Osteoblast (primary cell): ENCODE results near the gene UMODL1. TPM values are rescaled to one million over a fixed set of nuclear protein-coding genes. Genes with fewer than 3 reads are reported as not detected.

ENCODE experiments used
- DNase-seq: peaks from one replicate; pipeline ENCODE4 v3.0.0; 2011; ENCODE audit warnings: low spot score, mixed read lengths; ENCODE audit not compliant: insufficient read length; ENCODE audit errors: missing footprints
- H2AFZ ChIP-seq: 2 replicates; pipeline ENCODE4 v1.6.0; 2011; ENCODE audit warnings: mild to moderate bottlenecking, low read length
- H3K27ac ChIP-seq: 2 replicates; pipeline ENCODE4 v1.5.1; 2011; ENCODE audit warnings: mild to moderate bottlenecking, low read depth, low read length, moderate library complexity
- H3K27me3 ChIP-seq: 2 replicates; pipeline ENCODE4 v1.6.0; 2012; ENCODE audit warnings: mild to moderate bottlenecking, control low read depth, inconsistent platforms, low read length, moderate library complexity; ENCODE audit not compliant: insufficient read depth
- H3K36me3 ChIP-seq: 2 replicates; pipeline ENCODE4 v1.5.1; 2011; ENCODE audit warnings: mild to moderate bottlenecking, low read length, control low read depth, moderate library complexity; ENCODE audit not compliant: insufficient read depth
- H3K4me1 ChIP-seq: 2 replicates; pipeline ENCODE4 v1.5.1; 2011; ENCODE audit warnings: mild to moderate bottlenecking, low read length, control low read depth, moderate library complexity; ENCODE audit not compliant: insufficient read depth
- H3K4me2 ChIP-seq: 2 replicates; pipeline ENCODE4 v1.6.0; 2011; ENCODE audit warnings: mild to moderate bottlenecking, low read length; ENCODE audit not compliant: insufficient read depth
- H3K4me3 ChIP-seq: fragments of 200-600 bp; sonication (generic); 3 replicates; pipeline ENCODE4 v1.5.1; 2012; ENCODE audit warnings: mild to moderate bottlenecking, low read length, inconsistent platforms; ENCODE audit not compliant: insufficient read depth
- H3K79me2 ChIP-seq: 2 replicates; pipeline ENCODE4 v1.6.0; 2012; ENCODE audit warnings: mild to moderate bottlenecking, low read length, control low read depth, inconsistent platforms; ENCODE audit not compliant: insufficient read depth
- H3K9me3 ChIP-seq: 2 replicates; pipeline ENCODE4 v1.5.1; 2011; ENCODE audit warnings: low read depth, low read length, control low read depth
- H4K20me1 ChIP-seq: 2 replicates; pipeline ENCODE4 v1.6.0; 2012; ENCODE audit warnings: mild to moderate bottlenecking, low read length, control low read depth; ENCODE audit not compliant: insufficient read depth
- CTCF ChIP-seq: IDR thresholded peaks from 2 replicates; pipeline ENCODE4 v1.5.1; 2011; ENCODE audit warnings: mild to moderate bottlenecking, low read depth, low read length, moderate library complexity; ENCODE audit errors: extremely low read depth
- total RNA-seq: library from RNA; depleted of rRNA; stranded (reverse); fragments of >200 nt; gene quantifications from 2 replicates; pipeline ENCODE4 v1.2.3, GENCODE V29; 2012

Gene UMODL1
- total RNA-seq, 1 donor: not detected

- Histone ChIP-seq H3K27ac (no peak overlapping the region), H3K79me2 (no peaks in the 10 kb centered on the region), H3K4me2 (no peak overlapping the region), H3K4me3 (no peak overlapping the region), H3K27me3 (no peaks in the 10 kb centered on the region), H2AFZ (no peak overlapping the region), H3K36me3 (no peaks in the 10 kb centered on the region), H3K9me3 (no peaks in the 10 kb centered on the region), H4K20me1 (no peaks in the 10 kb centered on the region), H3K4me1 (no peaks in the 10 kb centered on the region)
- no peak for DNase-seq
- no peak for TF ChIP-seq CTCF
These were observed 100.3 kb downstream of the UMODL1 start for GRCh38 chr21:42171091-42172053.

GRCh38 chr21:42172596-42173483 lies 101.7 kb downstream of the UMODL1 start:
- no peak overlapping the region for H3K4me2 ChIP-seq
- no peaks in the 10 kb centered on the region for H3K36me3 ChIP-seq
- peaks cover 2% of the 10 kb centered on the region for H3K27me3 ChIP-seq
- H3K9me3 ChIP-seq: no peaks in the 10 kb centered on the region
- TF ChIP-seq CTCF: no peak
- DNase-seq: no peak
- no peaks in the 10 kb centered on the region for H4K20me1 ChIP-seq
- no peaks in the 10 kb centered on the region for H3K79me2 ChIP-seq
- H3K4me1 ChIP-seq: no peaks in the 10 kb centered on the region
- no peak overlapping the region for H3K4me3 ChIP-seq
- no peak overlapping the region for H2AFZ ChIP-seq
- H3K27ac ChIP-seq: no peak overlapping the region

- H3K4me1 ChIP-seq: no peaks in the 10 kb centered on the region
- H3K9me3 ChIP-seq: no peaks in the 10 kb centered on the region
- no peaks in the 10 kb centered on the region for H3K79me2 ChIP-seq
- H3K4me3 ChIP-seq: no peak overlapping the region
- no peak overlapping the region for H3K27ac ChIP-seq
- H2AFZ ChIP-seq: no peak overlapping the region
- peaks cover 2% of the 10 kb centered on the region for H3K27me3 ChIP-seq
- no peak overlapping the region for H3K4me2 ChIP-seq
- H4K20me1 ChIP-seq: no peaks in the 10 kb centered on the region
- TF ChIP-seq CTCF: no peak
- DNase-seq: no peak
- H3K36me3 ChIP-seq: no peaks in the 10 kb centered on the region
These were observed 103.1 kb downstream of the UMODL1 start for GRCh38 chr21:42174173-42174572.
